ENCODE measurements around the gene MEGF11.

GRCh38 chr15:66278056-66278455 is 24.5 kb upstream of the MEGF11 start:
- no peak for TF ChIP-seq POLR2AphosphoS5 (IDR thresholded peaks at IDR 0.05; ENCODE audit: borderline replicate concordance, low read depth, low read length)
- no peak for TF ChIP-seq FOXP2 (optimal IDR thresholded peaks at IDR 0.05; ENCODE audit: control extremely low read depth, extremely low read length, insufficient read depth)
